Endometrium (tissue), 2 donors: ENCODE results near the gene RPS3.

ENCODE experiments used
- FAIRE-seq: peaks from 2 replicates; lab custom pipeline; 2012; peaks lifted over from hg19 to GRCh38; lab: Jason Lieb, UNC
- donor health status: control.
- donor health status: control.

Gene RPS3

GRCh38 chr11:75420224-75421034 is 21.1 kb downstream of the RPS3 start:
- no peak for FAIRE-seq

GRCh38 chr11:75421035-75421602 is 21.8 kb downstream of the RPS3 start:
- no peak for FAIRE-seq

- FAIRE-seq = no peak
Measured at GRCh38 chr11:75421902-75422247, 22.6 kb downstream of the RPS3 start.

- FAIRE-seq = no peak
Measured at GRCh38 chr11:75422248-75423231, 23.2 kb downstream of the RPS3 start.

GRCh38 chr11:75423721-75424120 is 24.4 kb downstream of the RPS3 start:
- FAIRE-seq = no peak

GRCh38 chr11:75424396-75424795 is 25.1 kb downstream of the RPS3 start:
- FAIRE-seq = no peak

GRCh38 chr11:75425422-75425821 is 26.1 kb downstream of the RPS3 start:
- FAIRE-seq = no peak

GRCh38 chr11:75426720-75427086 is 27.4 kb downstream of the RPS3 start:
- FAIRE-seq = no peak

GRCh38 chr11:75427181-75427580 is 27.9 kb downstream of the RPS3 start:
- no peak for FAIRE-seq

- peak; percentile 23 for FAIRE-seq
Measured at GRCh38 chr11:75428281-75428724, 29.0 kb downstream of the RPS3 start.

- no peak for FAIRE-seq
Measured at GRCh38 chr11:75428989-75429640, 29.8 kb downstream of the RPS3 start.

- no peak for FAIRE-seq
Measured at GRCh38 chr11:75429641-75429901, 30.3 kb downstream of the RPS3 start.

- FAIRE-seq = no peak
Measured at GRCh38 chr11:75429902-75430713, 30.8 kb downstream of the RPS3 start.

GRCh38 chr11:75430714-75431532 is 31.6 kb downstream of the RPS3 start:
- no peak for FAIRE-seq

GRCh38 chr11:75431533-75432525 is 32.5 kb downstream of the RPS3 start:
- FAIRE-seq = no peak

GRCh38 chr11:75432911-75433321 is 33.6 kb downstream of the RPS3 start, which contains the start of gene KLHL35:
Gene KLHL35, minus strand, starts transcription at chr11:75433203. Its CDS starts 2,574 bp downstream, at chr11:75430629.
- no peak for FAIRE-seq

- FAIRE-seq = no peak
Measured at GRCh38 chr11:75433443-75433842, 34.1 kb downstream of the RPS3 start.

GRCh38 chr11:75434051-75434450 is 34.7 kb downstream of the RPS3 start:
- FAIRE-seq = no peak

- FAIRE-seq = no peak
Measured at GRCh38 chr11:75434886-75435570, 35.7 kb downstream of the RPS3 start.
